Measurements from ENCODE around the gene GPC5. TPM values are rescaled to one million over a fixed set of nuclear protein-coding genes. Genes with fewer than 3 reads are reported as not detected.

Gene GPC5
- total RNA-seq, 1 experiment from 2014 or later, result 0.15 TPM

GRCh38 chr13:91817250-91817649, 418.8 kb downstream of the GPC5 start:
- H2AFZ ChIP-seq (ENCODE audit: low read length), result no peak overlapping the region
- no peaks in the 10 kb centered on the region for H3K23me2 ChIP-seq (ENCODE audit: insufficient read length, low read depth, low read length, poor library complexity, severe bottlenecking)
- Mint-ChIP-seq H3K27ac (no peak overlapping the region), H3K4me3 (no peak overlapping the region), H3K9me3 (no peaks in the 10 kb centered on the region), H3K36me3 (ENCODE audit: insufficient read depth in 1 of 3, low read depth in 3 of 3) (no peaks in the 10 kb centered on the region), H3K27me3 (ENCODE audit: low read depth) (no peaks in the 10 kb centered on the region), H3K4me1 (peaks cover 9 to 15% of the 10 kb centered on the region in 2 experiments; a peak in 3 of 4 replicates)
- H3K23ac ChIP-seq (ENCODE audit: insufficient read length, low read depth, low read length), result no peak overlapping the region
- no peak overlapping the region for H3K27ac ChIP-seq (ENCODE audit: insufficient read length, low read depth, low read length)
- no peak overlapping the region for H4K91ac ChIP-seq (ENCODE audit: insufficient read length, low read depth, low read length)
- H3K9ac ChIP-seq (ENCODE audit: extremely low read depth, insufficient read length, low read length), result no peak overlapping the region
- no peak overlapping the region for H2BK15ac ChIP-seq (ENCODE audit: low read depth, low read length)
- H4K20me1 ChIP-seq (ENCODE audit: control insufficient read depth, insufficient read depth, insufficient read length), result no peaks in the 10 kb centered on the region
- H3K14ac ChIP-seq (ENCODE audit: insufficient read depth, low read length), result no peak overlapping the region
- no peak overlapping the region for H4K5ac ChIP-seq (ENCODE audit: insufficient read length, low read depth, low read length)
- no peaks in the 10 kb centered on the region for H3K9me3 ChIP-seq (ENCODE audit: control insufficient read depth, low read depth, low read length)
- H3K4me1 ChIP-seq (ENCODE audit: insufficient read depth, low read length), result peaks cover 1% of the 10 kb centered on the region; the same call in 1 of the 2 replicates
- H3K79me1 ChIP-seq (ENCODE audit: insufficient read depth, low read depth, low read length, poor library complexity, severe bottlenecking), result no peaks in the 10 kb centered on the region
- H2BK5ac ChIP-seq (ENCODE audit: insufficient read length, low read length), result no peak overlapping the region
- H2AK5ac ChIP-seq (ENCODE audit: insufficient read length, low read length), result no peak overlapping the region
- H3K4me2 ChIP-seq (ENCODE audit: insufficient read depth, insufficient read length, low read length), result no peak overlapping the region
- H2BK20ac ChIP-seq (ENCODE audit: low read depth, low read length, poor library complexity, severe bottlenecking), result no peak overlapping the region
- no peak overlapping the region for H3K4ac ChIP-seq (ENCODE audit: low read depth, low read length)
- no peak overlapping the region for H4K8ac ChIP-seq (replicated peaks; ENCODE audit: insufficient read length, low read depth, low read length)
- H3K27me3 ChIP-seq (ENCODE audit: insufficient read depth, low read length), result no peaks in the 10 kb centered on the region
- WGBS (ENCODE audit: extremely low coverage, insufficient read length, low lambda C conversion rate), result 100% methylated on average over 1 of the region's 5 CpGs
- H3K18ac ChIP-seq (ENCODE audit: insufficient read length, low read depth, low read length), result no peak overlapping the region
- H2BK12ac ChIP-seq (ENCODE audit: insufficient read length, low read depth, low read length), result no peak overlapping the region
- DNase-seq, result no peak
- H3K56ac ChIP-seq (ENCODE audit: insufficient read length, low read depth, low read length), result no peak overlapping the region
- TF ChIP-seq CTCF (conservative IDR thresholded peaks at IDR 0.05), result no peak
- H3K79me2 ChIP-seq (ENCODE audit: insufficient read depth, low read length), result no peaks in the 10 kb centered on the region
- no peak overlapping the region for H3T11ph ChIP-seq (ENCODE audit: low read length)
- no peak overlapping the region for H2BK120ac ChIP-seq (ENCODE audit: low read depth, low read length, poor library complexity, severe bottlenecking)

Data from H9 (cell line).